ENCODE measurements around the gene ASB2. TPM values are rescaled to one million over a fixed set of nuclear protein-coding genes. Genes with fewer than 3 reads are reported as not detected.

Gene ASB2
- total RNA-seq, 2 donors from 2014 or later = 1.3 to 13.4 TPM

GRCh38 chr14:93996130-93996695 lies 19.8 kb upstream of the ASB2 start:
- H3K27ac ChIP-seq = no peak overlapping the region
- H3K9ac ChIP-seq (ENCODE audit: low read depth in 2 of 2, low read length in 2 of 2) = no peak overlapping the region
- intact Hi-C loops (cut with DNase I) = no loop called here
- no peaks in the 10 kb centered on the region for H3K36me3 ChIP-seq
- H3K4me3 ChIP-seq = no peak overlapping the region
- H3K27me3 ChIP-seq = no peaks in the 10 kb centered on the region
- H3K9me3 ChIP-seq = no peaks in the 10 kb centered on the region
- no peak for DNase-seq
- no peak for TF ChIP-seq CTCF (IDR thresholded peaks at IDR 0.05)
- no peaks in the 10 kb centered on the region for H3K4me1 ChIP-seq

GRCh38 chr14:93994919-93995682 lies 18.7 kb upstream of the ASB2 start:
- intact Hi-C loops (cut with DNase I) = no loop called here
- H3K27ac ChIP-seq = no peak overlapping the region
- H3K4me1 ChIP-seq = no peaks in the 10 kb centered on the region
- no peaks in the 10 kb centered on the region for H3K36me3 ChIP-seq
- no peak overlapping the region for H3K4me3 ChIP-seq
- no peaks in the 10 kb centered on the region for H3K27me3 ChIP-seq
- H3K9me3 ChIP-seq = no peaks in the 10 kb centered on the region
- no peak for TF ChIP-seq CTCF (IDR thresholded peaks at IDR 0.05)
- H3K9ac ChIP-seq (ENCODE audit: low read depth in 2 of 2, low read length in 2 of 2) = no peak overlapping the region
- no peak for DNase-seq

- Histone ChIP-seq H3K4me1 (no peaks in the 10 kb centered on the region), H3K9ac (ENCODE audit: low read depth in 2 of 2, low read length in 2 of 2) (no peak overlapping the region), H3K27ac (no peak overlapping the region), H3K4me3 (no peak overlapping the region), H3K9me3 (no peaks in the 10 kb centered on the region), H3K27me3 (no peaks in the 10 kb centered on the region), H3K36me3 (no peaks in the 10 kb centered on the region)
- DNase-seq = no peak
- no peak for TF ChIP-seq CTCF (IDR thresholded peaks at IDR 0.05)
- intact Hi-C loops (cut with DNase I) = no loop called here
Measured at GRCh38 chr14:93993382-93993781, 17.0 kb upstream of the ASB2 start.

GRCh38 chr14:93991649-93992048 lies 15.3 kb upstream of the ASB2 start:
- H3K27ac ChIP-seq = no peak overlapping the region
- no peaks in the 10 kb centered on the region for H3K36me3 ChIP-seq
- TF ChIP-seq CTCF (IDR thresholded peaks at IDR 0.05) = no peak
- no peak overlapping the region for H3K9ac ChIP-seq (ENCODE audit: low read depth in 2 of 2, low read length in 2 of 2)
- no peaks in the 10 kb centered on the region for H3K27me3 ChIP-seq
- no peak overlapping the region for H3K4me3 ChIP-seq
- H3K4me1 ChIP-seq = no peaks in the 10 kb centered on the region
- H3K9me3 ChIP-seq = no peaks in the 10 kb centered on the region
- intact Hi-C loops (cut with DNase I) = no loop called here
- DNase-seq = no peak

- intact Hi-C loops (cut with DNase I) = no loop called here
- Histone ChIP-seq H3K9ac (ENCODE audit: low read depth in 2 of 2, low read length in 2 of 2) (no peak overlapping the region), H3K27ac (no peak overlapping the region)
Measured at GRCh38 chr14:93991212-93991611, 14.8 kb upstream of the ASB2 start.

More at GRCh38 chr14:93991212-93991611, 14.8 kb upstream of the ASB2 start:
- no peak overlapping the region for H3K4me3 ChIP-seq
- no peaks in the 10 kb centered on the region for H3K4me1 ChIP-seq
- TF ChIP-seq CTCF (IDR thresholded peaks at IDR 0.05) = no peak
- H3K27me3 ChIP-seq = no peaks in the 10 kb centered on the region
- H3K36me3 ChIP-seq = no peaks in the 10 kb centered on the region
- DNase-seq = no peak
- H3K9me3 ChIP-seq = no peaks in the 10 kb centered on the region
